Measurements from ENCODE around the gene RAB4A.

DNA sequence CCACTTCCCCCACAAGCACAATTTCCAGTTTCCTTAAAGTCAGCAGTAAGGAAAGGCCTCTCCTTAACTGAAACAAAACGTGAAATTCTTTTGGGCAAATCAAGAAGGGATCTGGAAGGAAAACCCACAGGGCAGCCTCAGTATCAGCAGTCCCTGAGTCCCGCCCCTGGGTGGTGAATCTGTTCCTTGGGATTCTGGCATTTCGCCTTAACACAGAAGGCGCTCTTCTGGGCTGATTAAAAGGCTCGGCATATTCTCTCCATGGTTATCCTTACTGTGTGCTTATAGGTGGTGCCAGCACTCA lies 12.2 kb upstream of the RAB4A start:
- no peak for TF ChIP-seq ESRRA (IDR thresholded peaks at IDR 0.05; ENCODE audit: borderline replicate concordance, low read length)
- TF ChIP-seq RAD21 (conservative IDR thresholded peaks at IDR 0.05 in 1 of 2, IDR thresholded peaks at IDR 0.05 in 1 of 2) = no peak

All from A549 (cell line).